Measurements from ENCODE around the gene PPFIA2. TPM values are rescaled to one million over a fixed set of nuclear protein-coding genes. Genes with fewer than 3 reads are reported as not detected.
A peak's percentile ranks its signal among the peaks of the same experiment; 100 is the strongest.

Gene PPFIA2
- total RNA-seq, 1 experiment from 2014 or later, result not detected

- TF ChIP-seq CTCF (IDR thresholded peaks at IDR 0.05; ENCODE audit: insufficient read depth in 1 of 2, low read depth in 1 of 2, low read length in 1 of 2, severe bottlenecking in 1 of 2, unreplicated experiment in 1 of 2), result no peak
- H3K36me3 Mint-ChIP-seq (ENCODE audit: insufficient read depth, unreplicated experiment), result no peaks in the 10 kb centered on the region
- H3K9me3 Mint-ChIP-seq (ENCODE audit: unreplicated experiment), result no peaks in the 10 kb centered on the region
- H3K4me1 ChIP-seq, result no peaks in the 10 kb centered on the region
- H3K9me3 ChIP-seq, result no peaks in the 10 kb centered on the region
- no peak overlapping the region for H3K4me3 ChIP-seq (ENCODE audit: low read depth, low read length)
- no peak for DNase-seq
- H3K27me3 Mint-ChIP-seq (ENCODE audit: insufficient read depth, unreplicated experiment), result peaks cover 3% of the 10 kb centered on the region
- POLR2A ChIA-PET, result no interaction called here
- no peaks in the 10 kb centered on the region for H3K36me3 ChIP-seq (ENCODE audit: control insufficient read depth, insufficient read depth, low read length)
- no peak overlapping the region for H3K27ac Mint-ChIP-seq (ENCODE audit: unreplicated experiment)
- H3K4me1 Mint-ChIP-seq (ENCODE audit: low read depth, unreplicated experiment), result no peaks in the 10 kb centered on the region
- CTCF ChIA-PET, result no interaction called here
- H3K4me3 Mint-ChIP-seq (ENCODE audit: unreplicated experiment), result no peak overlapping the region
- H3K27me3 ChIP-seq (replicated peaks; ENCODE audit: control insufficient read depth, insufficient read depth, low read length), result no peaks in the 10 kb centered on the region
- intact Hi-C loops (cut with micrococcal nuclease; ENCODE audit: unreplicated experiment), result no loop called here
- no TSS peak for BruUV-seq (replicated peaks)
Measured at GRCh38 chr12:81639196-81639595, 120.0 kb downstream of the PPFIA2 start.

- Mint-ChIP-seq H3K4me3 (ENCODE audit: unreplicated experiment) (no peak overlapping the region), H3K27me3 (ENCODE audit: insufficient read depth, unreplicated experiment) (no peaks in the 10 kb centered on the region), H3K27ac (ENCODE audit: unreplicated experiment) (no peak overlapping the region), H3K36me3 (ENCODE audit: insufficient read depth, unreplicated experiment) (no peaks in the 10 kb centered on the region), H3K9me3 (ENCODE audit: unreplicated experiment) (no peaks in the 10 kb centered on the region), H3K4me1 (ENCODE audit: low read depth, unreplicated experiment) (no peaks in the 10 kb centered on the region)
- Histone ChIP-seq H3K27me3 (replicated peaks; ENCODE audit: control insufficient read depth, insufficient read depth, low read length) (no peaks in the 10 kb centered on the region), H3K36me3 (ENCODE audit: control insufficient read depth, insufficient read depth, low read length) (no peaks in the 10 kb centered on the region), H3K4me3 (ENCODE audit: low read depth, low read length) (no peak overlapping the region), H3K9me3 (no peaks in the 10 kb centered on the region), H3K4me1 (no peaks in the 10 kb centered on the region)
- CTCF ChIA-PET, result no interaction called here
- POLR2A ChIA-PET, result no interaction called here
- intact Hi-C loops (cut with micrococcal nuclease; ENCODE audit: unreplicated experiment), result no loop called here
- TF ChIP-seq CTCF (IDR thresholded peaks at IDR 0.05; ENCODE audit: insufficient read depth in 1 of 2, low read depth in 1 of 2, low read length in 1 of 2, severe bottlenecking in 1 of 2, unreplicated experiment in 1 of 2), result no peak
- no peak for DNase-seq
- BruUV-seq (replicated peaks), result no TSS peak
Measured at GRCh38 chr12:81633127-81633526, 126.0 kb downstream of the PPFIA2 start.

GRCh38 chr12:81627336-81628189 lies 131.6 kb downstream of the PPFIA2 start:
- intact Hi-C loops (cut with micrococcal nuclease; ENCODE audit: unreplicated experiment), result loop anchor here (1.0 to 2.0 kb wide), 4 partner anchors 16 to 481 kb away; no protein-coding TSS in a partner anchor
- Histone ChIP-seq H3K4me3 (ENCODE audit: low read depth, low read length) (no peak overlapping the region), H3K4me1 (no peaks in the 10 kb centered on the region), H3K9me3 (no peaks in the 10 kb centered on the region), H3K36me3 (ENCODE audit: control insufficient read depth, insufficient read depth, low read length) (no peaks in the 10 kb centered on the region), H3K27me3 (replicated peaks; ENCODE audit: control insufficient read depth, insufficient read depth, low read length) (no peaks in the 10 kb centered on the region)
- BruUV-seq (replicated peaks), result no TSS peak
- H3K36me3 Mint-ChIP-seq (ENCODE audit: insufficient read depth, unreplicated experiment), result no peaks in the 10 kb centered on the region
- no peak overlapping the region for H3K4me3 Mint-ChIP-seq (ENCODE audit: unreplicated experiment)
- ChIA-PET CTCF (interaction anchor here (0.6 to 1.0 kb wide), 2 partner anchors 176 to 184 kb away, joined by 3 to 4 read pairs; no protein-coding TSS in a partner anchor), POLR2A (no interaction called here)
- no peaks in the 10 kb centered on the region for H3K9me3 Mint-ChIP-seq (ENCODE audit: unreplicated experiment)
- no peaks in the 10 kb centered on the region for H3K4me1 Mint-ChIP-seq (ENCODE audit: low read depth, unreplicated experiment)
- no peak overlapping the region for H3K27ac Mint-ChIP-seq (ENCODE audit: unreplicated experiment)
- no peaks in the 10 kb centered on the region for H3K27me3 Mint-ChIP-seq (ENCODE audit: insufficient read depth, unreplicated experiment)
- TF ChIP-seq CTCF (IDR thresholded peaks at IDR 0.05; ENCODE audit: insufficient read depth in 1 of 2, low read depth in 1 of 2, low read length in 1 of 2, severe bottlenecking in 1 of 2, unreplicated experiment in 1 of 2), result peak; percentile 50 to 51
- DNase-seq, result peak in 1 of 2 experiments; percentile 35
